HG03175 (cell line): ENCODE measurements around the gene SLC2A13.

ENCODE experiments used
- ATAC-seq: cut with Tn5 transposase; IDR thresholded peaks from one replicate; pipeline ENCODE4 v1.9.1; 2021; ENCODE audit warnings: mild to moderate bottlenecking, moderate library complexity; ENCODE audit not compliant: unreplicated experiment

Gene SLC2A13

DNA sequence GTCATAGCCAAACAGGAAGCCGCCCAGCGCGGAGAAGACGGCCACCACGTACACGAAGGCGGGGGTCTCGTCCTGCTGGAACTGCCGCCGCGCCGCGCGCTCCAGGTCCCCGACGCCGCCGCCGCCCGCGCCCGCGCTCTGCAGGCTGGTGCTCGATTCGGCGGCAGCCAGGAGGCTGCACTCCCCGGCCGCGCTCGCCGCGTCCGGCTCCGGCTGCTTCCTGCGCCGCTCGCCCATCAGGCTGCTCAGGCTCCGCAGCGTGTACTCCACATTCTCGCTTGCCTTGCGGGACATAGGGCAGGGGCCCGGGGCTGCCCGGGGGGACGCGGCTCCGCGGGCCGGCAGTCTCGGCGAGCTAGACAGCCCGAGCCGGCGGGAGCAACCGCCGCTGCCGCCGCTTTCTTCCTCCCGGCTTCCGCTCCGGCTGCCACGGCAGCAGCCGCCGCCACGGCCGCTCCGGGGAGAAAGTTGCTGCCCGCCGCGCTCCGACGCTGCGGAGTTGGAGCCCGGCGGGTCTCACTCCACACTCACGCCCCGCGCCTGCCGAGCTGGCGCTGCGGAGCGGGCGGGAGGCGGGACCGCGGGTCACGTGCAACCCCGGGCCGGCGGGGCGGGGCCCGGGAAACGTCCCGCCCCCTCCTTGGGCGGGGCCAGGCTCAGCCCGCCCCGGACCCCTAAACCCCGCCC, at the start of gene SLC2A13:
TSS of gene SLC2A13 (minus strand) at position 567 of the 687 bp plus-strand sequence. CDS start at position 294, 273 bp downstream.
- ATAC-seq: peak; percentile 83

DNA sequence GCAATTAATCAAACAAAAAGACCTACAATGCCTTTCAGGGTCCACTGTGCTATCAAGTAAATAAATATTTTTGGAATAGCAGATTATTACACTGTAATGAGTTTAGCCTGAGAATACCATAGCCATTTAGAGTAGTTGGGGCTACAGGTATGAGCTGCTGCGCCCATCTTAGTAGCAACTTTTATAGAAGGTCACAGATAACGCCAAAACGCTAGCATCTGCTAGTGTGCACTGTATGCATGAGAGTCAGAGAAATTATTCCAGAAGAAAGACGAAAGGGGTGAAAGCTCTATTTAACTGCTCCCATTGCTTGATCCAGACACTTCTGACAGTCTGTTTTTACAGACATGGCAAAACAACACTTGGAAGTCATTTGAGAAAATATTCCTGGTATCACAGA, 48.5 kb upstream of the SLC2A13 start:
- no peak for ATAC-seq

DNA sequence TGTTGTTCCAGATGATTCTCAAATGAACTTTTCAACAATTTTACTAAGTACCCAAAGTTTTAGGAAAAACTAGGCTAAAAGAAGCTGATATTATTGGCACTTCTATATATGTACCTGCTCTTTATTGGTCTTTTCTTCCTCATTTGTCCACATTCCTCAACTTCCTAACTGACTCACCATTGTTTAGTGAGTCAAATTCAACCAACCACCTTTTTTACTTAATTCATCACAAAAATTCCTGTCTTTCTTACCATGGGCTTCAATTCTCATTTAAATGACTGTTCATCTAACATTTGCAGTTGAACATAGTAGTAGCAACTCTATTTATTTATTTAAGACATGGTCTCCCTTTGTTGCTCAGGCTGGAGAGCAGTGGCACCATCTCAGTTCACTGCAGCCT, 47.6 kb upstream of the SLC2A13 start:
- ATAC-seq: no peak

DNA sequence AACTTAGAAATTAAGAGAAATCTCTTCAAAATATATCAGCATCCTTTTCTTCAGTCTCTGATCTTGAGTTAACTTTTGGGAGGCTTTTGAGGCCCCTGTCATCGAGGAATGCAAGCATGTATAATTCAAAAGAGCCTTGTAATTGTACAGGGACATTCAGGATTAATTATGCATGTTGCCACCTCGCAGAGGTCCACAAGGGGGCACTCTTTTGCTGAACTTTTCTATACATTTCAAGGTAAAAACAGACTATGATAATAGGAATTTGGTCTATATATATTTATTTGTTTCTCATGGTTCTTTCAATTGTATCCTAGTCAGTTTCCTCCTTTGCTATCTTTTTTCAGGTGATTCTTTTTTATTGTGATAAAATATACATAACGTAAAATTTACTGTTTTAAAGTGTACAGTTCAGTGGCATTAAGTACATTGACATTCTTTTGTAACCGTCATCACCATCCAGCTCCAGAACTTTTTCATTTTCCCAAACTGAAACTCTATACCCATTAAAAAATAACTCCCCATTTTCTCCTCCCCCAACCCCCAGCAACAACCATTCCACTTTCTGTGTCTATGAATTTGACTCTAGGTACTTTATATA, 47.0 kb upstream of the SLC2A13 start:
- no peak for ATAC-seq

DNA sequence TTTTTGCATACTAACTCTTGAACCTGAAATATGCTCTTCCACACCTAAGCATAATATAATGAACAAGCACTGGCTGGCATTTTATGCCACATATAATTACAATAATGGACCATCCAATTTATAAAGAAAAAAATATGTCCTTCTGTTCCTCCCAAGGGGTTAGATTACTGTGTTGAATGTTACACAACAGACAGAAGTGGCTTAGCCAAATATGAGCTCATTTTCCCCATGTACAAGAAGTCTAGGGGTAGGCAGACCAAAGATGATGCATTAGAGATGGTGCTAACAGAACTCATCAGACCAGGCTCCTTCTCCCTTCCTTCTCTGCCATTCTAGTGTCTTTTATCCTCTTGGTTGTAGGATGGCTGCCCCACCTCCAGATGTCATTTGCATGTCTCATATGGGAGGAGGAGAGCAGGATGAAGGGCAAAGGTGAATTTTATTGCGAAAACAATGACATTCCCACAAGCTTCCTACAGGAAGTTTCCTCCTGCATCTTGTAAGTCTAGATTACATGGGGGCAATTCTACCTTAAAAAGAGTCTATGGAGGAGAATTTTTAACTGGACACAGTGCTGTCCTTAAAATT, 43.9 kb upstream of the SLC2A13 start:
- no peak for ATAC-seq

DNA sequence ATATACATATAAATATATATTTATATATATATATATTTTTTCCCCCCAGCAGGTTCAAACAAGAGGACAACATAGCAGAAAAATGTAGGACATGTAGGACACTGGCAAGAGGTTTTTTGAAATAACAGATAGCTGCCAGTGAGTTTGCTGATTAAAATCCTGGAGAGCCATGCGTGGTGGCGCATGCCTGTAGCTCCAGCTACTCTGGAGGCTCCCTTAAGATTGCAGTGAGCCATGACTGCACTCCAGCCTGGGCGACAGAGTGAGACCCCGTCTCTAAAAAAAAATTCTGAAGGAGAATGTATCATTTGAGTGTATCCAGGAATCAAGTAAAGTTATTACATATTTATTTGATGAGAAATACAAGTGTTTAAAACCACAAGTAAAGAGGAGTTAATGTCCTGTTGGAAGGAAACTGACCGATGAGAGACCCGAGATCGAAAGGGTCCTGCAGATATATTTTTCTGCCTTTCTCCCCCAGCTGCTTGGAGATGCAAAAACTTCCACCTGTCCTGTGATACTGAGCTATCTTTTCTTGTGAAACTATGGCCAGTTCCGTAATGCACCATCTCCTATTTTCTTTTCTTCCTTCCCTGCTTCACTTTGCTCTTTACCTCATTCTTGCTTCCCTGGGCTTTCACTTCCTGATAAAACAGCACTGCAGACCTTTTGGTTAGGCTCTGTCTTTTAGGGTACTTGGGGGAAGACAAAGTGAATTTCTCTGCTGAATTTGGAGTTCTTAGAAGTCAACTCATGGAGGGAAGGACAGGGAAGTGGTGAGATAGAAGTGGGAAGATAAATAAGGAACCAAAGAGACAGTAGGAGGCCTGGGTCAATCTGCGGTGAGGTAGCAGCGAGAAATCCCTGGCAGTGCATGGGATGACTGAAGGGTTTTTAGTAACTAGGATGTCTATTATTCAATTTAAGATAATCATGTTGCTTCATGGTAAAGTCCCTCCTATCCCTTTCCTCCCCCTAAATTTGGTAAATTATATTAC, 41.2 kb upstream of the SLC2A13 start:
- ATAC-seq: no peak

DNA sequence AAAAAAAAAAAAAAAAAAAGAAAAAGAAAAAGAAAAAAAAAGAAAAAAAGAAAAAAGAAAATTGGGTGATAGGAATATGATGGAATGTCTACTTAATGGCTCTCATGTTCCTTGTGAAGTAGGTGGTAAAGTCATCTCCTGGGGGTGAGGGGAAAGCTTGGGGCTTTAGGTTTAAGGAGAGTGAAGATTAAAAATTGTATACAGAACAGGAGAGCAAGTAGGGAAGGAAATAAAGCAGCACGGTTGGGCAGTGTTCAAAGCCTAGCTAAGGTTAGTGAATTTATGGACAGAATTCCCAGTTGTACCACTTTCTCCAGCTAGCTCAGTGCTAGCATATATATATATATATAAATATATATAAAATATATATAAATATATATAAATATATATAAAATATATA, 40.0 kb upstream of the SLC2A13 start:
- no peak for ATAC-seq

DNA sequence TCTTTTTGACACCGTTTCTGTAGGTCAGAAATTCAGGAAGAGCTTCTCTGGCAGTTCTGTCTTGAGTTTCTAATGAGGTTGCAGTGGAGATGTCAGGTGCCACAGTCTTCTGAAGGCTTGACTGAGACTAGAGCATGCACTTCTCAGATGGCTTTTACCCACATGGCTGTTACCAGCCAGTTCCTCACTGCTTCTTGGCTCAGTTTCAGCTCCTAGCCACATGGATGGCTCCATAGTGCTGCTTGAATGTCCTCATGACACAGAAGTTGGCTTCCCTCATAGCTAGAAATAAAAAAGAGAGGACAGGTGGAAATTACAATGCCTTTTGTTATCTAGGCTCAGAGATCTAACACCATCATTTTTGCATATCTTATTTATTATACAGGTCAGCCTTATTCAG, 38.1 kb upstream of the SLC2A13 start:
- no peak for ATAC-seq

DNA sequence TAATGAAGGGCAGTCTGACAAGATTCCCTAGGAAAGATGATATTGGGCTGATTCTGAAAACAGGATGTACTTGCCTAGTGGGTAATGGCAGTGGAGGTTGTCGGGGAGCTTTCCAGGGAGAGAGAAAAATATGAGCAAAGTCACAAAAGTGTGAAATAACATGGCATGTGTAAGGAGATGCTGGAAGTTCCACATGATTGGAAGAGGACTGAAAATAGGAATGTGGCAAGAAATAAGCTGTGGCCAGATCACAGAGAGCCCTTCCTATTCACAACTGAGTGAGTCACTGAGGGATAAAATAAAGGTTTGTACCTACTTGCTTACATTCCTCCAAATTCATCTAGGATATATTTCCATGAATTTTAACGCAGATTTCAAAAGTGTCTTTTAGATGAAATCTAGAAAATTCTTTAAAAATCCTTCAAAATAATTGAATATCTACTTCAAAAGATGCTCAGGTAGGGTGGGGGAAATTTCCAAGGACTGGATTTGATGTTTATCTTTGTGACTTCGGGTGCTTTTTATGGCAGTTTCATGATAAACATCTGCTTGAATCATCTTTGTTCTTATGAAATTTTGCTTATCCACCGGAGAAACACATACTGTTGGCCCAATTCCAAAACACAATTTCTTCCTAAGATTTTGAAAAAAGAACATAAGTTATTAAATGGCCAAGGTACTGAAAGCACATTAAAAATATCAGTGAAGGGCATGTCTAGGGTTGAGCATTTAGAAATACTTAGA, 36.3 kb upstream of the SLC2A13 start:
- ATAC-seq: no peak

DNA sequence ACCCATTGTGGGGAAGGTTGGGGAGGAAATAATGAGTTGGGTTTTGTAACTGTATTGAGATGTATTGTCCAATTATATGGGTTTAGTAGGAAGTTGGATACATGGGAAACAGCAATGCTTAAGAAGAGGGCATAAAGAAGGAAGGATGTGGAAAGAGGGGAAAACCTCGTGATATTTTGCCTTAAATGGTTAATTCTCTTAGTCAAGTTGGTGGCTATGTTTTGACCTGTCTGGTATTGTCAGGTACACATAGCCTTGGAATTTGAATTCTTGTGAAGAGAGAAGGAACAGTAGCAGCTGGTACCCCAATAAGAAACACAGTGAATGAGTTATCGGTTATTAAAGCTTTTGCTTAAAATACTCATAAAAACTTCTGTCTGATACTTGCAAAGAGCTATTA, 32.6 kb upstream of the SLC2A13 start:
- ATAC-seq: no peak

DNA sequence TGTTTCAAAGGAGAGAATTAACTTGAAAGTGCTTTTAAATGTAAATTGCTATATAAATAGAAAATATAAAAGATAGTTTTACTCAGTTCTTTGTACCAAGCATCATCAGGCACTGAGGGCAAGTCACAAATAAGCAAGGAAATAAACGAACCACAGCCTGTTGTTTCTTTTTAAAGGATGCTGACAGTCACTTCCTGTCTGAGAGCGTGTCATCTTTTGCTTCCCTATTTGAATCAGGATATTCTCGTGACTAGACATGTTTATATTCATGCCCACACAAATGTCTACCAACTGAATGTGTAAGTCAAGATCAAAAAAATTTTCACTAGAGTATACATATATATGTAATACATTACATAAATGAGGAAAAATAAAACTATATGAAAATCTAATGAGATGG, 31.4 kb upstream of the SLC2A13 start:
- peak; percentile 93 for ATAC-seq

DNA sequence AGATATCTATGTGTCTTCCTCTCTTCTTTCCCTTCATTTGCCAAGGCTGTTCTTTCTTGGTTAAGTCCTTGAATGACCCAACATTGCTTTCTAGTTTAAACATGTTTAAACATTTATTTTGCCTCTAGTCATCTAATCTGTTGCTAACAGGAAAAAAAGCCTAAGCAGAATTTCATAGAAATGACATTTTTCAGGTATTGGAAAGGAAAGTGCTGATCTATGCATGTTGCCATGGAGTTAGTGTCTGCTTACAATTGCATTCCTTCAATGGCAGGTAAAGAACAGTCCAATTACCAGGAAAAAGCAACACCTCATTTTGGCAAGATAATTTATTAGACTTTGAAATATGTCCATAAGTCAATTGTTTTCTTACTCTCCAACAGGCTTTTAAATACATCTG, 21.5 kb upstream of the SLC2A13 start:
- no peak for ATAC-seq

DNA sequence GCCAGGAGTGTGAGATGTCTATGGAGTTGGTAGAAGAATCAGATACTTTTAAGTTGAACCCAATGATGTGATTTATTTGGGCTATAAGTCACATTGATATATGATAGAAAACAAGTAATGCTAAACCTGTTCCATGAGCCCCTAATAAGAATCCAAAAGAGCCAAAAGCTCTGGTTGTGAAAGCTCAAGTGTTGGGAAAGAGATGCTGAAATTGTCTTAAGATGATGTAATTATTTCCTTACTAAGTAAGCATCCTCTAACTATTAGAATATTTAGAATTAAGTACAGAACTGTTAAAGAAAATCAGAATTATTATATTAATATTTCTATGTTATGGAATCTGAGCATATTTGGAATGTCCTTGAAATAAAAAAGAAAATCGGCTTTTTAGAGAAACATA, 17.6 kb upstream of the SLC2A13 start:
- ATAC-seq: no peak

DNA sequence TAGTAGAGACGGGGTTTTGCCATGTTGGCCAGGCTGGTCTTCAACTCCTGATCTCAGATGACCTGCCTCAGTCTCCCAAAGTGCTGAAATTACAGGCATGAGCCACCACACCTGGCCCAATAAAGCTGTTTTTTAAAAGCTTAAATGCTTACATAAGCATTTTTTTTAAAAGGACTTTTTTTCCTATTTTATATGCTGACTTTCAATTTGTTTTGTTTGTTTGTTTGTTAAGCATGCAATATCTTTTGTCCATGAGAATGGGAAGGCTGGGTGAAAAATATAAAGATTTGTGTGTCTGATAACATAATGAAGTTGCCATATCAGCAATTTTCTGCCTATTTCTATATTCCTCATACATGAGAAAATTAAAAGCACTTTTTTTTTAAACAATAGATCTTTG, 17.0 kb upstream of the SLC2A13 start:
- ATAC-seq: no peak

DNA sequence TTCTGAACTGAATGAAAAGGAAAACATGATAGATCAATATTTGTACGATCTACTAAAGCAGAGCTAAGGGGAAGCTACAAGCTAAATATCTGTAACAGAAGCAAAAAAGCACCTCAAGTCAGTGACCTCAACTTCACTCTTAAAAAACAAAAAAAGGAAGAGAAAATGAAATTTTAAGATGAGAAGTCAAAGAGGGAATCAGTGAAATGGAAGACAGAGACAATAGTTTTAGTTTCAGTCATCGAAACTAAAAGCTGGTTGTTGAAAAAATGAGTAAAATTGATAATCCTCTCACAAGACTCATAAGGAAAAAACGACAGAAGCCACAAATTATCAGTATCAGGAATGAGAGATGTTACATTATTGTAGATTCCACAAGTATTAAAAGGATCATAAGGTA, 11.9 kb upstream of the SLC2A13 start:
- ATAC-seq: peak; percentile 82

DNA sequence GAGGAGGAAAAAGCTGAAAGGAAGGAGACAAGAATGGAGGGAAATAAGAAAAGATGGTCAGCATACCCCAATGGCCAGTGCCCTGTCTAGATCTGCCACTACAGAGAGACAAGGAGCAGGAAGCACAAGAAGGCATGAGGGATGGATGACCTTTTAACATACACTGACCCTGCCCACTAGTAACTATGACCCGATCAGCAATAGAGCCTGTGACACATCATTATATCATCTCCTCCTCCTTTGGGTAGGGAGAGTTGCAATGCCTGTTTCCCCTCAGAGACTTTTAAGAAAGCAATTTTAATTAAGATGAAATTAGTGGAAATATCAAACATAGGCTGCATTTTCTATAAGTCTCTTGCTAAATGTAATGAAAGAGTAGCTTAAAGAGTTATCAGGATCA, 4.7 kb upstream of the SLC2A13 start:
- no peak for ATAC-seq

DNA sequence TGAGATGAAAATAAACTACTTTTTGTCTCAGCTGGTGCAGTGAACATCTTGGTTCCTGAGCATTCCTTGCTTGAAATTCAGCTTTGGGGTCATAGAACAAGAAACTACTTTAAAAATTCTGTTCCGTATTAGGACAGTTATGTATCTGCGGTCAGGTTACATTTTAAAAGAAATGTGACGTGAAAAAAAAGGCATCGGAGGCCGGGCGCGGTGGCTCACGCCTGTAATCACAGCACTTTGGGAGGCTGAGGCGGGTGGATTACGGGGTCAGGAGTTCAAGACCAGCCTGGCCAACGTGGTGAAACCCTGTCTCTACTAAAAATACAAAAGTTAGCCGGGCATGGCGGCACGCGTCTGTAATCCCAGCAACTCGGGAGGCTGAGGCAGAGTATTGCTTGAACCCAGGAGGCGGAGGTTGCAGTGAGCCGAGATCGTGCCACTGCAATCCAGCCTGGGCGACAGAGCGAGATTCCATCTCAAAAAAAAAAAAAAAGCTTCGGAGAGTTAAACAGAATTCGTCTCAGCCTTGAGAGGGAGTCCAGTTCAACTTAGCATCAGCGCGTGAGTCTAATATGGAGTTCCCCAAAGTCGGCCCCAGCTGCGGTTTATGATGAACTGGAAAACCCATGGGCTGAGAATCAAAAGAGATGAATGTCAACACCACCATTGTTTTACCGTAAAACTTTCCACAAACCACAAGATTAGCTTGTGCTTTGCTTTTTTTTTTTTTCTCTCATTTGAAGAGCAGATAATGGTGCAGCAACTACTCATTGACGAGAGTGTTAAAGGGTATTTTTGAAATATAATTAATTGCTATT, 2.1 kb upstream of the SLC2A13 start:
- no peak for ATAC-seq

DNA sequence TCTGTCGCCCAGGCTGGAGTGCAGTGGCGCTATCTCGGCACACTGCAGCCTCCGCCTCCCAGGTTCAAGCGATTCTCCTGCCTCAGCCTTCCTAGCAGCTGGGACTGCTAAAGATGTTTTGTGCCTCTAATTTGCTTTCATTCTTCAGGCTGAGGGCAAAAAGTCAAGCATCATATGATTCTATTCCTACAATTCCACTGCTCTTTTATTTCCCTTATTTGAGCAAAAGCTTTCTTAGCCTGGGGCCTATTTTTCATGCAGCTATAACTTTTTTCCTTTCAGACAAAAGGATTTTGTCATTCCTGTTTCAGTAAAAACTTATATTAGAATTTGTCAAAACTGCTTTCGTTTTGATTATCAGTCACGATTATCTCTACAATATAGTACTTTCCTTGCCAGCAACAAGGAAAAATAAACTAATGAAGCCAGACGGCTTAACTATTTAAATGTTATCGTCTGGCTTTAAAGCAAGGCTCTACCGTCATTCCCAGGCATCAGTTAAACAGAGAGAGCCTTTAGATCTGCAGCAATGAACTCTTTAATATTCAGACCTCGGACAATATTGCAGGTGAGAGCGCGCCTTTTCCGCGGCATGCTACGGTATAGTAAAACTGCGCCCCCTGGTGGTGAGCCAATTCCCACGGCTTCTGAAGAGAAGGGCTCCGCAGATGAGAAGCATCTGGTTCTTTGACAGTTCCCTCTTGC, 1.4 kb upstream of the SLC2A13 start:
- ATAC-seq: peak; percentile 41

DNA sequence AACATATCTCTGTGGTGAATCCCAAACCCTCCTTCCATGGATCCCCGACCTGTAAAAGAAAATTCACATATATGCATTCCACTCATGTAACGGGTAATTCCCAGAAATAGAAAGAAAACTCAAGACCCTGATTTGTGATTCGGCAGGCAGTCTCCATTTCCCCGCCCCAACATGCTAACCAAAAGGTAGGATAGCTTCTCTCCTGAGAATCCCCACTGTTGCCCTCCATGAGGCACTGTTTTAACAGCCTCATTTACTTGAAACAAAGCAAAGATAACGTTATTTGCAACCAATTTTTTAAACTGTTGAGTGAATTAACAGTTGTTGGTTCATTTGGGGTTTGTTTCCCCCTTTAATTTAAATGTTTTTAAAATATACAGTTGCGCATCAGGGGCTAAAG, 774 bp upstream of the SLC2A13 start:
- ATAC-seq: no peak
